Hepatocyte (in vitro differentiated cells): ENCODE measurements around the gene TAPBP.

Experiments
- EZH2 ChIP-seq: fragments of 200-600 bp; sonication (generic); IDR thresholded peaks from 2 replicates; pipeline ENCODE4 v1.6.1; 2016; ENCODE audit warnings: antibody characterized with exemption, mild to moderate bottlenecking, borderline replicate concordance
- TF ChIP-seq, protein P1 (sequence below): fragments of 200-600 bp; sonication (generic); IDR thresholded peaks from 2 replicates; pipeline ENCODE4 v1.5.1; 2016; ENCODE audit warnings: antibody characterized with exemption, mild to moderate bottlenecking; ENCODE audit not compliant: poor library complexity

DNA sequence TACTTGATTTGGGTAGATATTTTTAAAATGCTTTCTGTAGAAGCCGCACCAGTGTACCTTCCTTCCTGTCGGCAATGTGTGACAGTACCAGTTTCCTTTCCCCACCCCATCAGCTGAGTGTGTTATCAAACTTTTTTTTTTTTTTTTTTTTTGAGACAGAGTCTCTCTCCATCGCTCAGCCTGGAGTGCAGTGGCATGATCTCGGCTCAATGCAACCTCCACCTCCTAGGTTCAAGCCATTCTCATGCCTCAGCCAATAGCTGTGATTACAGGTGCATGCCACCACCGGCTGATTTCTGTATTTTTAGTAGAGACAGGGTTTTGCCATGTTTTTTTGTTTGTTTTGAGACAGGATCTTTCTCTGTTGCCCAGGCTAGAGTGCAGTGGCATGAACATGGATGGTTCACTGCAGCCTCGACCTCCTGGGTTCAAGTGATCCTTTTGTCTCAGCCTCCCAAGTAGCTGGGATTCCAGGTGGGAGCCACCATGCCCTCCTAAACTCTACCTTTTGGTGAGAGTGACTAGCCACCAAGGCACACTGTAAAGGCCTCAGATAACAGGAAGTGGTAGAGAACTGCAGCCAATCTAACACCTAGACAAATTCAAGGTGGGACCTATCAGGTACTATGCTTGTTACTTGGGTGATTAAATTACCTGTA, 30.2 kb upstream of the TAPBP start:
- TF ChIP-seq, protein P1, sequence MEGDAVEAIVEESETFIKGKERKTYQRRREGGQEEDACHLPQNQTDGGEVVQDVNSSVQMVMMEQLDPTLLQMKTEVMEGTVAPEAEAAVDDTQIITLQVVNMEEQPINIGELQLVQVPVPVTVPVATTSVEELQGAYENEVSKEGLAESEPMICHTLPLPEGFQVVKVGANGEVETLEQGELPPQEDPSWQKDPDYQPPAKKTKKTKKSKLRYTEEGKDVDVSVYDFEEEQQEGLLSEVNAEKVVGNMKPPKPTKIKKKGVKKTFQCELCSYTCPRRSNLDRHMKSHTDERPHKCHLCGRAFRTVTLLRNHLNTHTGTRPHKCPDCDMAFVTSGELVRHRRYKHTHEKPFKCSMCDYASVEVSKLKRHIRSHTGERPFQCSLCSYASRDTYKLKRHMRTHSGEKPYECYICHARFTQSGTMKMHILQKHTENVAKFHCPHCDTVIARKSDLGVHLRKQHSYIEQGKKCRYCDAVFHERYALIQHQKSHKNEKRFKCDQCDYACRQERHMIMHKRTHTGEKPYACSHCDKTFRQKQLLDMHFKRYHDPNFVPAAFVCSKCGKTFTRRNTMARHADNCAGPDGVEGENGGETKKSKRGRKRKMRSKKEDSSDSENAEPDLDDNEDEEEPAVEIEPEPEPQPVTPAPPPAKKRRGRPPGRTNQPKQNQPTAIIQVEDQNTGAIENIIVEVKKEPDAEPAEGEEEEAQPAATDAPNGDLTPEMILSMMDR, result no peak
- TF ChIP-seq EZH2, result no peak
